ENCODE measurements around the gene MRPL27.

- TF ChIP-seq CTCF (IDR thresholded peaks at IDR 0.05) (no peak), POLR2A (IDR thresholded peaks at IDR 0.05) (no peak)
These were observed 39.3 kb upstream of the MRPL27 start for GRCh38 chr17:50412188-50412732.

Data from lower leg skin (tissue), 3 donors.